Brain pericyte (primary cell): ENCODE results near the gene PEX14.

ENCODE experiments used
- DNase-seq: peaks from one replicate; pipeline ENCODE4 v3.0.0-alpha.2; 2012; ENCODE audit warnings: low read depth, low spot score

PEX14 gene

DNA sequence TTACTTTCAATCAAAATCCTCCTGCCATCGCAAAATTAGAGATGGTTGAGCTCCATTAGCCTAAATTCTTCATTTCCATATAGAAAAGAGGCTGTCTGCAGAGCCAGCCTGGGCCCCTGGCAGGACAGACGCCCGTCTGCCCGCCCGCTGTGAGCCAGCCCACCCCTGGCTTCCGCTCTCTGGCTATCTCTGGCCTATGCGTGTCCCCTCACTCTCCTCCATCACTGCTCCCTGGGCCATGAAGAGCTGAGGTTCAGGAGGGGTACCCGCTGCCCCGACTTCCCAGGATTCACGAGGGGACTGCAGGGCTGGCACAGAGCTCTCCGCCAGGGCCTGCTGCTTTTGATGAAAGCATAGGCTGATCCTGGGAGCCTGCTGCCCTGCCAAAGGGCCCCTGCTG is 204.1 kb downstream of the PEX14 start:
- DNase-seq = no peak

DNA sequence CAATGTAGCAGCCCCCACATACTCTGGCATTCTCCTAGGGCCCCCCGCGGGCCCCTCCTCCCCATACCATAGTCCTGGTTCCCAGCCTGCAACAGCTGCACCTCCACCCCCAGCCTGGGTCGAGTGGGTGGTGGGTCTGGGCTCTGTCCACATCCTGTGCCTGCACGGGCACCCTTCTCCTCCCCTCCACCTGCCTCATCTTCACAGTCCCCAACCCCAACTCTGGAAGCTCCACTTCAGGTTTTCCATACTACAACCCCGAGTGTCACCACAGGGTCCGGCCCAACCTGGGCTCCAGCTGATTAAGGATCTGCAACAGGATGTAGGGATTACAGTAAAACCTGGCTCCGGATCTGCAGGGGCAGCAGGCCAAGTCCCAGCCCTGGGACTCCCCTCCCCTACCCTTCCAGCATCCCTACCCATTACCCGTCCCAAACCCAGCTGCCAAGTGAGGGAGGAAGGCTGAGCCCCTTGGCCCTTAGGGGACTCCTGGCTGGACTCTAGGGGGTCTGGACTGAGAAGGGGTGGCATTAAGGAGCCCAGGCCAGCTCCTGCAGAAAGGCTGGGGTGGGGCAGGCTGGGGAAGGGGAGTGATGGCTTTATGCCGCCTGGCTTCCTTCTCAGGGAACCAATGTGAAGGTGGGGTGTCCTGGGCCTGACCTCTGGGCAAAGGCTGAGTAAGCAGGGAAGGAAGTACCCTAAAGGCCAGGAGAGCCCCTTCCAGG is 204.9 kb downstream of the PEX14 start:
- DNase-seq = no peak
